Skeletal muscle tissue (tissue), 4 donors: ENCODE data around the gene RAB3IL1. TPM values are rescaled to one million over a fixed set of nuclear protein-coding genes. Genes with fewer than 3 reads are reported as not detected.
"Not testable (repeated sequence)": the region's sequence is repeated elsewhere in the genome, so short reads cannot be mapped to it uniquely, and the experiment has no call there.

Source experiments
- H3K27ac ChIP-seq: one replicate; pipeline ENCODE4 v1.7.0; 2013; ENCODE audit warnings: mild to moderate bottlenecking, low read depth, low read length, inconsistent platforms
- H3K27me3 ChIP-seq, 3 donors: one replicate each; pipeline ENCODE4 v1.7.0; 2013; ENCODE audit warnings: low read length in 3 of 3; ENCODE audit not compliant: control insufficient read depth in 3 of 3, insufficient read depth in 3 of 3
- H3K36me3 ChIP-seq, 3 donors: one replicate each; pipeline ENCODE4 v1.7.0; 2013; ENCODE audit warnings: low read length in 3 of 3; ENCODE audit not compliant: control insufficient read depth in 3 of 3, insufficient read depth in 3 of 3
- H3K4me1 ChIP-seq, 3 donors: one replicate each; pipeline ENCODE4 v1.7.0; 2013; ENCODE audit warnings: low read length in 3 of 3, mild to moderate bottlenecking in 3 of 3; ENCODE audit not compliant: control insufficient read depth in 3 of 3, insufficient read depth in 3 of 3
- H3K4me3 ChIP-seq, 3 donors: one replicate each; pipeline ENCODE4 v1.7.0; 2013; ENCODE audit warnings: low read length in 3 of 3
- H3K9ac ChIP-seq, 3 donors: one replicate each; pipeline ENCODE4 v1.7.0; 2013; ENCODE audit warnings: low read length in 3 of 3, mild to moderate bottlenecking in 3 of 3, moderate library complexity in 2 of 3, low read depth in 1 of 3
- H3K9me3 ChIP-seq, 3 donors: one replicate each; pipeline ENCODE4 v1.7.0; 2013; ENCODE audit warnings: low read length in 3 of 3; ENCODE audit not compliant: control insufficient read depth in 3 of 3
- total RNA-seq: library from RNA; depleted of rRNA; stranded (reverse); fragments of >200 nt; gene quantifications from one replicate; pipeline ENCODE4 v1.2.3, GENCODE V29; 2014
- donor health status: Osteomylitis.

RAB3IL1 gene
- total RNA-seq, 1 donor from 2014 or later, result 9.4 TPM

DNA sequence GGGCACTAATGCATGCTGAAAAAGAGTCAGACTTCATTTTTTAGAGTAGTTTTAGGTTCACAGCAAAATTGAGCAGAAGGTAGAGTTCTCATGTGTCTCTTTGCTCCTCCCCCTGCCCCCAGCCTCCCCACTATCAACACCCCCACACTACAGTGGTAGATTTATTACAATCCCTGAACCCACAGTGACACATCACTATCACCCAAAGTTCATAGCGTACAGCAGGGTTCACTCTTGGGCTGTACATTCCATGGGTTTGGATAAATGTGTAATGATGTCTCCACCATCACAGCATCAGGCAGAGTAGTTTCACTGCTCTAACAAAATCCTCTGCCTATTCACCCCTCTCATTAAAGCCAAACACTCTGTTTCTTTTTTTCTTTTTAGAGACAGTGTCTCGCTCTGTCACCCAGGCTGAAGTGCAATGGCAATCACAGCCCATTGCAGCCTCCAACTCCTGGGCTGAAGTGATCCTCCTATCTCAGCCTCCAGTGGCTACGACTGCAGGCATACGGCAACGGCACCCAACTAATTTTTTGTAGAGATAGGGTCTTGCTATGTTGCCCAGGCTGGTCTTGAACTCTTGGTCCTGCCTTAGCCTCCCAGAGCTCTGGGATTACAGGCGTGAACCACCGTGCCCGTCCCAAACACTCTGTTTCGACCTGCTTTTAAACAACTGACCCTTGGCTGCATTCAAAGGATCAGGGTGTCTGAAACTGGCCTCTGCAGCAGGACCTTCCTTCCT is 36.9 kb upstream of the RAB3IL1 start:
- peaks cover 0 to 7% (median 6%) of the 10 kb centered on the region in 3 donors for H3K27me3 ChIP-seq
- peak overlapping the region; percentile 70 for H3K27ac ChIP-seq
- peak overlapping the region in 1 of 3 donors; percentile 54 for H3K9ac ChIP-seq
- H3K4me1 ChIP-seq, result peaks cover 0 to 16% (median 7%) of the 10 kb centered on the region in 3 donors
- H3K36me3 ChIP-seq, result peaks cover 0 to 6% (median under 1%) of the 10 kb centered on the region in 3 donors
- no peak overlapping the region for H3K4me3 ChIP-seq
- no peaks in the 10 kb centered on the region for H3K9me3 ChIP-seq

DNA sequence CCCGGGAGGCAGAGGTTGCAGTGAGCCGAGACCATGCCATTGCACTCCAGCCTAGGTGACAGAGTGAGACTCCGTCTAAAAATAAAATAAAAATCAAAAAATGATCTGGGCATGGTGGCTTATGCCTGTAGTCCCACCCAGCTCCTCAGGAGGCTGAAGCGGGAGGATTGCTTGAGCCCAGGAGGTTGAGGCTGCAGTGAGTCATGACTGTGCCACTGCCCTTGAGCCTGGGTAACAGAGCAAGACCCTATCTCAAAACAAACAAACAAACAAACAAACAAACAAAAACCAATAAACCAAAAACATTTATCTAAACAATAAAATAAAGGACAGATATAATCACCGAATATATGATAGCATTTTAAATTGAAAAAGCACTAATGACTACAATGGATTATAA is 36.3 kb upstream of the RAB3IL1 start:
- H3K4me3 ChIP-seq, H3K27me3 ChIP-seq, H3K27ac ChIP-seq, H3K36me3 ChIP-seq, H3K9me3 ChIP-seq, H3K9ac ChIP-seq: not testable (repeated sequence)
- H3K4me1 ChIP-seq, result peaks cover 0 to 16% (median 7%) of the 10 kb centered on the region in 3 donors

DNA sequence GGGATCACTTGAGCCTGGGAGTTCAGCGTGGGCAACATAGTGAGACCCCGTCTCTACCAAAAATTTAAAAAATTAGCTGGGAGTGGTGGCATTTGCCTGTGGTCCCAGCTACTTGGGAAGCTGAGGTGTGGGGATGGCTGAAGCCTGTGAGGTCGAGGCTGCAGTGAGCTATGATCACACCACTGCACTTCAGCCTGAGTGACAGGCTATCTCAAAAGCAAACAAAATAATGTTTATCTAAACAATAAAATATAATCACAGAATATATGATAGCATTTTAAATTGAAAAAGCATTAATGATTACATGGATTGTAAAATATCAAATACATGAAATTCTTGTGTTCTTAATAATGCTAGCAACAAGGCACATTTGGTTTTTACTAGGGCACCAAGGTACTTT is 35.5 kb upstream of the RAB3IL1 start:
- no peak overlapping the region for H3K4me3 ChIP-seq
- H3K9me3 ChIP-seq, result no peaks in the 10 kb centered on the region
- peaks cover 0 to 16% (median 7%) of the 10 kb centered on the region in 3 donors for H3K4me1 ChIP-seq
- no peak overlapping the region for H3K27ac ChIP-seq
- peaks cover 0 to 7% (median 6%) of the 10 kb centered on the region in 3 donors for H3K27me3 ChIP-seq
- H3K9ac ChIP-seq, result no peak overlapping the region
- H3K36me3 ChIP-seq, result peaks cover 0 to 4% (median 0%) of the 10 kb centered on the region in 3 donors

DNA sequence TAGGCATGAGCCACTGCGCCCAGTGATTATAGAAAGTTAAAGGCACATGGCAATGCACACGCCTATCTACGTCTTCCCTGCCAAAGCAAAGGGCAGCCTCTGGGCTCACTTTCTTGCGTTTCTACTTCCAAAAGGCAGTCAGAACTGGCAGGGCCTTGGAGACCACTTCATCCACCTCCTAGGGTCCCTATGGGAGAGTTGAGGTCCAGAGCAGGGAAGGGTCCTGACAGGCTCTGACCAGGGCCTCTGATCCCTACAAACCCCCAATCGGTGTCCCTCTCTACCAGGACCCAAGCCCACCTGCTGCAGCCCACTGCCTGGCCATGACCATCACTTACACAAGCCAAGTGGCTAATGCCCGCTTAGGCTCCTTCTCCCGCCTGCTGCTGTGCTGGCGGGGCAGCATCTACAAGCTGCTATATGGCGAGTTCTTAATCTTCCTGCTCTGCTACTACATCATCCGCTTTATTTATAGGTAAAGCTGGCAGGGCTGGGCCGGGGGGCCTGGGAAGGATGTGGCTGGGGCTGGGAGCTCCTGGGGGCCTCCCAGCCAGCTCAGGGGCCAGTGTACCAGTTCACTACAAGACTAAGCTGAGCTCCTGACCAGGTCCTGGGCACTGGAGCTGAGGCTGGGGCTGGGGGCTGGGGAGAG is 34.2 kb upstream of the RAB3IL1 start:
- H3K9ac ChIP-seq, result no peak overlapping the region
- peaks cover 6 to 22% (median 13%) of the 10 kb centered on the region in 3 donors for H3K4me1 ChIP-seq
- H3K36me3 ChIP-seq, result peaks cover 0 to under 1% (median 0%) of the 10 kb centered on the region in 3 donors
- H3K27me3 ChIP-seq, result peaks cover 0 to 7% (median 6%) of the 10 kb centered on the region in 3 donors
- no peak overlapping the region for H3K27ac ChIP-seq
- H3K9me3 ChIP-seq, result no peaks in the 10 kb centered on the region
- H3K4me3 ChIP-seq, result no peak overlapping the region

DNA sequence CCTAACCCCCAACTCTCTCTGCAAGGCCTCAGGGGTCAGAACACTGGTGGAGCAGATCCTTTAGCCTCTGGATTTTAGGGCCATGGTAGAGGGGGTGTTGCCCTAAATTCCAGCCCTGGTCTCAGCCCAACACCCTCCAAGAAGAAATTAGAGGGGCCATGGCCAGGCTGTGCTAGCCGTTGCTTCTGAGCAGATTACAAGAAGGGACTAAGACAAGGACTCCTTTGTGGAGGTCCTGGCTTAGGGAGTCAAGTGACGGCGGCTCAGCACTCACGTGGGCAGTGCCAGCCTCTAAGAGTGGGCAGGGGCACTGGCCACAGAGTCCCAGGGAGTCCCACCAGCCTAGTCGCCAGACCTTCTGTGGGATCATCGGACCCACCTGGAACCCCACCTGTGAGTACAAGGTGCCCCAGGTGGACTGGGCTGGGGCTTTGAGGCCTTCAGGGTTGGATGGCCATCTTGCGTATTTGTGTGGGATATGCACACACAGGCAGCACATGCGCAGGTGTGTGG is 32.7 kb upstream of the RAB3IL1 start, which contains the start of gene BEST1:
BEST1 (plus strand) TSS at position 317 of the 513 bp plus-strand sequence. CDS start 1,456 bp downstream, outside the sequence.
- no peak within 1 kb of the TSS for H3K27ac ChIP-seq
- H3K9ac ChIP-seq, result peak within 1 kb of the TSS in 1 of 3 donors; percentile 30

DNA sequence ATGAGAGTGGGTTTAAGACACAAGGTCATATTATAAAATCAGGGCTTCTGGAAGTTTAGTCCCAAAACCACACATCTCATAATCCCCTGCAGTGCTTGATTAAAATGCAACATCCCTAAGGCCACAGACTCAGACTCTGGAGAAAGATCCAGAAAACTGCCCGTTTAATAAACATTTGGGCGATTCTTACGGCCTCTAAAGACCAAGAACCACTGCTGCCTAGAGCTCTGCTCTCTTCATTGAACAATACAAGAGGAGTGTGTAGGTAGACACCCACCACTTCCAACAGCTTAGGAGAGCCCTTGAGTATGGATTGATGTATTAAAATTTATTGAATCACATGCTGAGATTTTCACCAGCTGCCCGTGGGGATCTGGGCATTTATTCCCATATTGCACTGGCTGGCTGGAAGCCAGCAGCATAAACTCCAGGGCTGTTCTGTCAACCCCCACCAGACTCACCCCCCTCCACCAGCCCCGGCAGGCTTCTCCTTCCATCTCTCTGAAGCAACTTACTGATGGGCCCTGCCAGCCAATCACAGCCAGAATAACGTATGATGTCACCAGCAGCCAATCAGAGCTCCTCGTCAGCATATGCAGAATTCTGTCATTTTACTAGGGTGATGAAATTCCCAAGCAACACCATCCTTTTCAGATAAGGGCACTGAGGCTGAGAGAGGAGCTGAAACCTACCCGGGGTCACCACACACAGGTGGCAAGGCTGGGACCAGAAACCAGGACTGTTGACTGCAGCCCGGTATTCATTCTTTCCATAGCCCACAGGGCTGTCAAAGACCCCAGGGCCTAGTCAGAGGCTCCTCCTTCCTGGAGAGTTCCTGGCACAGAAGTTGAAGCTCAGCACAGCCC is 32.0 kb upstream of the RAB3IL1 start:
- H3K4me3 ChIP-seq, result no peak overlapping the region
- H3K27ac ChIP-seq, result no peak overlapping the region
- peaks cover 0 to 2% (median 0%) of the 10 kb centered on the region in 3 donors for H3K27me3 ChIP-seq
- H3K4me1 ChIP-seq, result peaks cover 6 to 11% (median 10%) of the 10 kb centered on the region in 3 donors
- H3K9ac ChIP-seq, result peak overlapping the region in 1 of 3 donors; percentile 30
- no peaks in the 10 kb centered on the region for H3K9me3 ChIP-seq
- H3K36me3 ChIP-seq, result no peaks in the 10 kb centered on the region

More for the DNA sequence above, 32.7 kb upstream of the RAB3IL1 start, which contains the start of gene BEST1:
- peaks cover 0 to 5% (median 3%) of the 10 kb centered on the region in 3 donors for H3K27me3 ChIP-seq
- peaks cover 6 to 17% (median 10%) of the 10 kb centered on the region in 3 donors for H3K4me1 ChIP-seq
- no peak within 1 kb of the TSS for H3K4me3 ChIP-seq
- H3K36me3 ChIP-seq, result no peaks in the 10 kb centered on the region
- no peaks in the 10 kb centered on the region for H3K9me3 ChIP-seq

DNA sequence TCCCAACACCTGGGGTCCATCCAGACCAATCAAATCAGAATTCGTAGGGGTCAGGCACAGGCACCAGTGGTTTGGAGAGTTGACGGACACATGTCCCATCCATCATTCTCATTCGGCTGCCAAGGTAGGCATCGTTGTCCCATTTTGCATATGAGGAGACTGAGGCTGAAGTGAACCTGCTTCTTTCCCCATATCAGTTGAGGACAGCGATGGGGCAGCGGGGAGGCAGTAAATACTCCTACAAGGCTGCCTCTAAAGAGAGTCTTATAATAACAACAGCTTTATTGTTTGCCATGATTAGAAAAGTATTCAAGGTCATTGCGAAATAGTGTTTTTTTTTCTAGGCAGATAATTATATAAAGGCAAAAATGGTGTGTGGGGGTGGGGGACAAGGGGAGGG is 31.1 kb upstream of the RAB3IL1 start:
- Histone ChIP-seq H3K9me3 (no peaks in the 10 kb centered on the region), H3K4me3 (no peak overlapping the region), H3K36me3 (no peaks in the 10 kb centered on the region), H3K27me3 (no peaks in the 10 kb centered on the region), H3K27ac (no peak overlapping the region), H3K9ac (no peak overlapping the region), H3K4me1 (peaks cover 6 to 11% (median 10%) of the 10 kb centered on the region in 3 donors)

DNA sequence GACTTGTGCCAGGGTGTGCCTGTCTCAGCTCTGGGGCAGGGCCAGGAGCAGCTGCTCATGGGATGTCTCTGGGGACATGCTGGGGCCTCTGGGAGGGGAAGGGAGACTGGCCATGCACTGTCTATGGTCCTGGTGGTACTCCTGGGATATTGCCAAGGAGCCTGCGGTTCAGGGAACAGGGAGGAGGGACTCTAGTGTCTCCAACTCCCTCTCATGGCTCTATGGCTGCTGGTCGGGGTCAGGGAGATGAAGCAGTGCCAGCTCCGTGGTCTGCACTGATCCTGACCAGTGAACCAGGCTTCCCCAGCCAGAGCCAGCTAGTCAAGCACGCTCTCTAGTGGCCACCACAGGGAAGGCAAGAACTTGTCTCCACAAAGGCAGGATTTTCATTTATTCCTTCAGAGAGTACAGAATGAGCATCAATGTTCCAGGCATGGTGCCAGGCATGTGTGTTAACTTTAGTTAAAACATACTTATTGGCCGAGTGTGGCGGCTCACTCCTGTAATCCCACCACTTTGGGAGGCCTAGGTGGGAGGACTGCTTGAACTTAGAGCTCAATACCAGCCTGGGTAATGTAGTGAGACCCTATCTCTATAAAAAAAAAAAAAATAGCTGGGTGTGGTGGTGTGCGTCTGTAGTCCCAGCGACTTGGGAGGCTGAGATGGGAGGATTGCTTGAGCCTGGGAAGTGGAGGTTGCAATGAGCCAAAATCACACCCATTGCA is 30.3 kb upstream of the RAB3IL1 start:
- Histone ChIP-seq H3K27ac (no peak overlapping the region), H3K36me3 (no peaks in the 10 kb centered on the region), H3K4me3 (peak overlapping the region in 1 of 3 donors; percentile 41), H3K27me3 (no peaks in the 10 kb centered on the region), H3K9me3 (no peaks in the 10 kb centered on the region), H3K4me1 (peaks cover 6 to 11% (median 10%) of the 10 kb centered on the region in 3 donors), H3K9ac (no peak overlapping the region)

DNA sequence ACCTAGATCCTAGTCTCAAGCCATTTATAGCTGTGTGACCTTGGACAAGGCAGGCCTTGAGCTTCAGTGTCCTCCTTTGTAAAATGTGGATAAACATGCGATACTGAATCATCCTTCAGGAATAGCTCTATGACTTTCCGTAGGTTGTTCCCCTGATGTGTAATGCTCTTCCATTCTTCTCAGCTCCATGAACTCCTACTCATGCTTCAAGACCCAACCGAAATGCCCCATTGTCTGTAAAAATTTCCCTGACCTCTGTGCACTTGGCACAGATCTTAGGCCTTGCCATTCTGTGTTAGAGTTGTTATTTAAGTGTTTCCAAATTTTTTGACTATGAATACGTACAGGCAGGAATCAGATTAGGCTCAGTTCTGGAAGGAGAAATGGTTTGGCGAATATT is 29.5 kb upstream of the RAB3IL1 start:
- H3K27ac ChIP-seq, result no peak overlapping the region
- no peaks in the 10 kb centered on the region for H3K9me3 ChIP-seq

More for the DNA sequence above, 29.5 kb upstream of the RAB3IL1 start:
- Histone ChIP-seq H3K9ac (no peak overlapping the region), H3K27me3 (no peaks in the 10 kb centered on the region), H3K4me1 (peaks cover 6 to 11% (median 10%) of the 10 kb centered on the region in 3 donors), H3K4me3 (no peak overlapping the region), H3K36me3 (no peaks in the 10 kb centered on the region)
